Measurements from ENCODE around the gene SNCAIP.

The SNCAIP gene

DNA sequence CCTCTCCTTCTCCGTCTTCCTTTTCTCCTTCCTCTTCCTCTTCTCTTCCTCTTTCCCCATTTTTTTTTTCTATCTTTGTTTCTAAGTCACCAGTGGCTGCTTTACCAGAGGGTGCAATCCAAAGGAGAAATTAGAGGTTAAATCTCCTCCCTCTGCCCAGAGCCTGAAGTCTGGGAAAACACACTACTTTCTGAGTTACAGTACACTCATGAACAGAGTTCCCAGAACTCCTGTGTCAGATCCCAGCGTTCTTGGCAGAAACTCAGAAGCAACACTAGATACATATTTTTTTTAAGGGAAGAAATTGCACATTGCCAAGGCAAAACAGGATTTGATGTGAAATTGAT is 189.0 kb downstream of the SNCAIP start:
- no peak for DNase-seq (ENCODE audit: low read depth in 2 of 2)

DNA sequence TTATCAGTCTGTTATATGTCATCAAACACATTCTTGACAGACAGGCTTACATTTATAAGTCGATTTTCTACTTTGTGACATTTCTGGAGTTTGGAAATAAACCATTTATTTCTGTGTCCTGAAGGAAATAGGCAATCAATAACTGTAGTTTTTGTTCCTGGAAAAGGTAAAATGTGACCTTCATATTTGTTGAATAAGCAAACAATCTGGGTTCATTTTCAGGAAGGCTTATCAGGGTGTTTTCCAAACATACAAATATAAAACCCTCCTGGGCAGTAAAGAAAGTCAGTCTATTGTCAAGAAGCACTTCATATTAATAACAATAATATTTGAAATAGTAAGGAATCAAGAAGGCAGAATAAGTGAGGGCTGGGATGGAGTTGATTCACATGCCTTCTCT is 195.0 kb downstream of the SNCAIP start:
- DNase-seq (ENCODE audit: low read depth in 2 of 2): no peak

DNA sequence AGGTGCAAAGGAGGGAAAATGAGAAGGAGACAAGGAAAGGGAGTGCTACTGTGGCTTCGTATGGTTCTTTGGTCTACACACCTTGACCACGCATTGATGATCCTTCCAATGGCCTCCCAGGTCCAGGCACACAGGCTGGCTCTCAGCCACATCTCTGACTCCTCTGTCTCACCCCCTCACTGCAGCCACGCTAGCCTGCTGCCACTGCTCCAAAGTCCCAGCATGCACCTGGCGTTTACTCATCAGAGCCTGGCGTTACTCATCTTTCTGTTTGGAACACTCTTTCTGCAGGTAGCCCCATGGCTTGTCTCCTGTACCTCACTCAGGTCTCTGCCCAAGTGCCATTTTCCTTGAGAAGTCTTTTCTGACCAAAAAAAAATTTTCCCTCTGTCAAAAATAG is 195.5 kb downstream of the SNCAIP start:
- no peak for DNase-seq (ENCODE audit: low read depth in 2 of 2)

DNA sequence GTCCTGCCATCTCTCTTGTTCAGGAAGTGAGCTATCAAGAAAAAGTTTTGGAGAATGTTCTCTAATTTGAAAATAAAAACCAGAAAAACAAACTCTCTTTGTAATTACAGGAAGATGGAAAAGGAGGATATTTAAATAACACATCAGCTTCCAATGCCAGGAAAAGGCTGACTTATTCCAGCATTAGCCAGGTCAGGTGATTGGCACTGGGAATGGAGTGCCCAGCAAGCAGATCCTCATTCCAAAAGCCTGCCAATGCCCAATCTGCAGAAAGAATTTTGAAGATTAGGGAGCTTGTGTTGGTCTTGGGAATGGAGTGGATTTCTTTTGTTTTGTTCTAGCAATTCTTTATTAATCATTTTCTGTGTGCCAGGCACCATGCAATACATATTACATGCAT is 196.6 kb downstream of the SNCAIP start:
- no peak for DNase-seq (ENCODE audit: low read depth in 2 of 2)
